NCI-H2227 (cell line): ENCODE measurements around the gene GPRIN1.
"Not testable (repeated sequence)": the region's sequence is repeated elsewhere in the genome, so short reads cannot be mapped to it uniquely, and the experiment has no call there.

Source experiments
- DNase-seq: peaks from one replicate; lab custom pipeline; 2025; ENCODE audit not compliant: unreplicated experiment; lab: John Stamatoyannopoulos, UW

GPRIN1 gene

GRCh38 chr5:176575488-176576422 lies 34.2 kb downstream of the GPRIN1 start:
- no peak for DNase-seq

- no peak for DNase-seq
Measured at GRCh38 chr5:176575066-176575465, 34.9 kb downstream of the GPRIN1 start.

GRCh38 chr5:176574297-176574591 lies 35.7 kb downstream of the GPRIN1 start:
- no peak for DNase-seq

GRCh38 chr5:176573564-176574296 lies 36.2 kb downstream of the GPRIN1 start:
- DNase-seq: peak; percentile 42

DNA sequence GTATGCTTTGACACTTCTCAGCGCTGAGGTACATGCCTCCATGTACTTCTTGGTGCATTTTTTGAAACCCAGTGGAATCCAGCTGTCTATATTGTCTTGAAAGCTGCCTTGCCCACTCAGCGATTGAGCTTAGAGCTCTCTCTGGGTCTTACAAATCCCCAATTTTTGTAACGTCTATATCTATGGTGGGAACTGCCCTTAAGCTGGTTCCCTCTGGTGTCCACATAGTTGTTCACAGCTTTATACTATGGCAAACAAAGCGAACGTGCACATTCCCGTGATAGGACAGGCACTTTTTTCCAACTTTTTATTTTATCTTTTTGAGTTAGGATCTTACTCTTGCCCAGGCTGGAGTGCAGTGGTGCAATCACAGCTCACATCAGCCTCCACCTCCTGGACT lies 39.9 kb downstream of the GPRIN1 start:
- no peak for DNase-seq

GRCh38 chr5:176568657-176569056 lies 41.3 kb downstream of the GPRIN1 start:
- DNase-seq: no peak

GRCh38 chr5:176565760-176566288 lies 44.1 kb downstream of the GPRIN1 start:
- DNase-seq: no peak

- no peak for DNase-seq
Measured at GRCh38 chr5:176564002-176564401, 46.0 kb downstream of the GPRIN1 start.

GRCh38 chr5:176562189-176562588 lies 47.8 kb downstream of the GPRIN1 start:
- DNase-seq: no peak

DNA sequence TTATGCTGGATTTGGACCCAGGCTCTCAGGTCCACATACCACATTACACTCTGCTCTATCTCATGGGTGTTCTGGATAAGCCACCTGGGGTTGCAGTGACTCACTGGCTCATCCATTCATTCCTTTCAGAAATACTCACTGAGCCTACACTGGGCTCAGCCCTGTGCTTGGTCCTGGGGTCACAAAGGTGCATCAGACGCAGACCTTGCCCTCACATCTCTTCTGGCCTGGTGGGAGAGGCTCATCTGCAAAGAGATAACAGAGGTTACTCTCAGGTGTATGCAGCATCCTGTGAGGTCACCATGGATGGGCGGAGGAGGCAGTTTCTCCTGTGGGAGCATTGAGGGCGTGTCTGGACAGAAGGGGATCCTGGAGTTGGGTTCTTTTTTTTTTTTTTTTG lies 48.7 kb downstream of the GPRIN1 start:
- no peak for DNase-seq

DNA sequence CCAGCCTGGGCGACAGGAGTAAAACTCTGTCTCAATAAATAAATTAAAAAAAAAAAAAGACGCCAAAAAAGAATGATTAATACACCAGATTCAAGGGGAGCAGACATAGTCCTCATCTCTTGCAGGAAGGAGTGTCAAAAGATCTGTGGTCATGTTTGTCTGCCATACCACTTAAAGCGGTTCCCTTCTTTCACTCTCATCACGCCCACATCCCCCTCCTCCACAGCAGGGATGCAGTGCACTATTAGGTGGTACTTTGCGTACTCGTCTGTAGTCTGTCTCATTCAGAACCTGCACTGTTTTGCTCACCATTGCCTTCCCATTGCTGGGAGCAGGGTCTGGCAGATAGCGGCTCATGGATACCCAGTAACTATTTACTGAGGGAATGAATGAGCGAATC lies 49.6 kb downstream of the GPRIN1 start:
- no peak for DNase-seq

GRCh38 chr5:176559683-176560082 lies 50.3 kb downstream of the GPRIN1 start:
- no peak for DNase-seq

GRCh38 chr5:176557846-176558245 lies 52.1 kb downstream of the GPRIN1 start:
- no peak for DNase-seq

DNA sequence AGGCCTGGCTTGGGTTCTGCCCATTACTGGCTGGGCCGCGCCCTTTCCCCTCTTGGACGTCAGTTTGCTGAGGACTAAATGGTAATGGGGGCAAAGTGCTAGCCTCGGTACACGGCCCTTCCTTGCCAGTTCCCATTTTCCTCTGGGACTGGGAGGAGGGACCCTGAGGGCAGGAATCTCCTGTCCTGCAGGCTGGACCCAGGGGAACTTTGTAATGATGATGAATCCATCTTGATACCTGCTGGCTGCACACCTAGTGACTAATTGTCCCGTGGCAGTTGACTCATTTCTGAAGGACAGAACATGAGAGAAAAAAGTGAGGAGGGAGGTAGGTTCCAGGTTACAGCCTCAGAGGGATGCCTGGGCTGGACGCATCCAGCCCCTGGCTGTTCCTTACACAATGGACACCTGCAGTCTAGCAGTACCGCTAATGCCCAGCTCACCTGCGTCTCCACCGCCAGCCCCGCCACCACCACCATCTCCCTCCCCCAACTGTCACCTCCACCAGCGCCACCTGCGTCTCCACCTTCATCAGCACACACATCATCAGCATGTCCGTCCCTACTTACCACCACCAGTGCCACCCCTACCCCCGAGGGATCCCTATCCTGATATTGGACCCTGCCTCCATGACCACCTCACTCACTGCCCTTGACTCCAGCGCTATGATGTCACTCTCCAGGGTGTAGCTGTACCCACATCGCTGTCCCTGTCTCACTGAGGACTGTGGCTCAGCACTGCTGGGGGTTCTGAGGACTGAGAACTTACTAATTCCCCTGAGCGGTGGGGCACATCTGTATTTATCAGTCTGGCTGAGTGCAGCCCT lies 56.5 kb downstream of the GPRIN1 start:
- DNase-seq: no peak

GRCh38 chr5:176552332-176552869 lies 57.6 kb downstream of the GPRIN1 start:
- DNase-seq: no peak

DNA sequence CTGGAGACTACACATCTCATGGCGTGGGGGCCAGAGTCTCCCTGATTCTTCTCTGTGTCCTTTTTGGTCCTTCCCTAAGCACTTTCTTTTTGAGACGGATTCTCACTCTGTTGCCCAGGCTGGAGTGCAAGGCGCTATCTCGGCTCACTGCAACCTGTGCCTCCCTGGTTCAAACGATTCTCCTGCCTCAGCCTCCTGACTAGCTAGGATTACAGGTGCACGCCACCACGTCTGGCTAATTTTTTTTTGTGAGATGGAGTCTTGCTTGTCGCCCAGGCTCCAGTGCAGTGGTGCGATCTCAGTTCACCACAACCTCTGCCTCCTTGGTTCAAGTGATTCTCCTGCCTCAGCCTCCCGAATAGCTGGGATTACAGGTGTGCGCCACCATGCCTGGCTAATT lies 59.0 kb downstream of the GPRIN1 start:
- not testable (repeated sequence) for DNase-seq

DNA sequence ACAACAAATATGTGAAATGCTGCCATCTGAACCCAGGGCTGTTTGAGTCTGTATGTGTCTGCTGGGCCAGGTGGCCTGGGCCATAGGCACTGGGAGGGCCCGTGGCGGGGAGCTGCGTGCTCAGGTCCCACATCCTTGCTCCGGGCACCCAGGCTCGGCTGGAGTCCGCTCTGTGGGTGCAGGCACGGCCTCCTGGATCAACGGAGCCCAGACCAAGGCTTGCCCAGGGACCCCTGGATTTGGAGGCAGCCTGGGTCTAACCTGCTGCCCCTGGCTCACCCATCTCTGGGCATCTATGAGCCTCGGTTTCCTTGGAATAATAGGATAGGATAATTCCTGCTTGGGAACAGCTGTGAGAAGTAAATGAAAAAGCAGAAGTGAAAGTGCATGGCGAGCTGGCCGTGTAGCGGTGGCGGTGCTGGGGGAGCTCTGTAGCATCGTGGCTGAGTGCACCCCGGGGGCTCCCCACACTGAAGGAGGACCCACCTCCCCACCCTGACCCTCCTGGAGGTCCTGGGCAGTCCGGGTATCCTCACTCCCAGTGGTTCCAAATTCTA lies 59.6 kb downstream of the GPRIN1 start:
- no peak for DNase-seq

- DNase-seq: no peak
Measured at GRCh38 chr5:176549871-176550270, 60.1 kb downstream of the GPRIN1 start.

DNA sequence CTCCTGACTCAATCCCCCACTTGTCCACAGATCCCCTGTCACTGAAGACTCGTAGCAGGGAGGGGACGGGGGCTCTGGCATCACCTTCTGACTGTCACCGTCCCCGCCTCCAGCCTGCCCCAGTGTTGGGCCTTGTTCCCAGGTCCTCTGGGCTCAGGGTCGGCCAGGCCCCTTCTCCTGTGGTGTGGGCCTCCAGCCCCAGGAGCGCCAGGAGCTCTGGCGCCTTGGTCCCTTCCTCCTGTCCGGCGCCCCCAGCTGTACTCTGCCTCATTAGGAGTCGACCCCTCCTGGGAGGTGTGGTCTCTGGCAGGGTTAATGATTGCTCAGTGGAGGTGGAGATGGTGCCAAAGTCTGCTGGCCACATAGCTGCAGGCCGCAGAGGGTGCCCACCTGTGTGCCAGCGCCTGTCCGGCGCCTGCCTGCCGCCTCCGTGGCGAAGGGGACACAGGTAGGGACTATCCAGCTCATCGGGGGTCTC lies 61.0 kb downstream of the GPRIN1 start, which contains the start of gene CDHR2:
TSS of gene CDHR2 (plus strand) at position 376 of the 478 bp plus-strand sequence. CDS start 16,011 bp downstream, outside the sequence.
- no peak for DNase-seq

DNA sequence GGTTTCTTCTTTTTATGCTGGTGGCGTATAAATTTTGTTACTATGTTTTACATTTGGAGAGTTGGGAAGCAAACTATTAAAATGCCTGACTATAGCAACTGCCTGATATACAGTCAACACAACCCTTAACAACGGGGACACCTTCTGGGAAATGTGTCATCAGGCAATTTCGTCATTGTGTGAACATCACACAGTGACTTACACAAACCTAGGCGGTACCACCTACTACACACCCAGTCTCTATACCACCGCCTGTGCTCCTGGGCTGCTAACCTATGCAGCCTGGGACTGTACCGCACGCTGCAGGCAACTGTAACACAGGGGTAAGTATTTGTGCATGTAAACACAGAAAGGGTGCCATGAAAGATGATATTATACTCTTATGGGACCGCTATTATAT lies 62.2 kb downstream of the GPRIN1 start:
- DNase-seq: no peak
